H1 (cell line): ENCODE data around the gene DDX5. TPM values are rescaled to one million over a fixed set of nuclear protein-coding genes. Genes with fewer than 3 reads are reported as not detected.

ENCODE experiments used
- CTCF ChIA-PET: fragments of 300-600 bp; sonication (Branson Sonifier 250); formaldehyde crosslinking; loops from one replicate; lab custom pipeline; 2021; ENCODE audit not compliant: partially characterized antibody; lab: Charles Lee
- POLR2A ChIA-PET: fragments of 300-600 bp; sonication (Branson Sonifier 250); formaldehyde crosslinking; loops from one replicate; lab custom pipeline; 2021; ENCODE audit warnings: inconsistent platforms; ENCODE audit not compliant: partially characterized antibody; lab: Charles Lee
- DNase-seq, 2 experiments: peaks; one replicate each; pipeline versions ENCODE4 v3.0.0 to v3.0.0-alpha.2; 2010 to 2022; ENCODE audit warnings: low spot score in 2 of 2, low read depth in 1 of 2, mixed read lengths in 1 of 2
- FAIRE-seq: peaks from 2 replicates; lab custom pipeline; 2011; peaks lifted over from hg19 to GRCh38; lab: Jason Lieb, UNC
- H2AFZ ChIP-seq: 2 replicates; pipeline ENCODE4 v1.8.1; 2012; ENCODE audit warnings: low read length, inconsistent platforms
- H2AK5ac ChIP-seq: 2 replicates; pipeline ENCODE4 v1.6.1; 2013; ENCODE audit warnings: low read depth, low read length
- H2BK120ac ChIP-seq: replicated peaks from 2 replicates; pipeline ENCODE3; 2013; ENCODE audit warnings: low read depth, low read length, inconsistent platforms
- H2BK12ac ChIP-seq: 2 replicates; pipeline ENCODE4 v1.6.1; 2013; ENCODE audit warnings: low read depth, low read length
- H2BK15ac ChIP-seq: 2 replicates; pipeline ENCODE4 v1.6.1; 2013; ENCODE audit warnings: low read length
- H2BK20ac ChIP-seq: 2 replicates; pipeline ENCODE4 v1.6.1; 2013; ENCODE audit warnings: low read length
- H2BK5ac ChIP-seq: 2 replicates; pipeline ENCODE4 v1.6.1; 2013; ENCODE audit warnings: low read depth, low read length
- H3K14ac ChIP-seq: 2 replicates; pipeline ENCODE4 v1.6.1; 2013; ENCODE audit warnings: inconsistent platforms; ENCODE audit not compliant: insufficient read length
- H3K18ac ChIP-seq: 2 replicates; pipeline ENCODE4 v1.6.1; 2013; ENCODE audit warnings: low read length; ENCODE audit errors: extremely low read depth
- H3K23ac ChIP-seq: 2 replicates; pipeline ENCODE4 v1.6.1; 2013; ENCODE audit warnings: inconsistent platforms; ENCODE audit not compliant: insufficient read length
- H3K23me2 ChIP-seq: 2 replicates; pipeline ENCODE4 v1.6.1; 2013; ENCODE audit warnings: low read depth, low read length
- H3K27ac ChIP-seq: 2 replicates; pipeline ENCODE4 v1.6.1; 2011; ENCODE audit warnings: low read depth, low read length, inconsistent platforms
- H3K27me3 ChIP-seq, 4 experiments: replicated peaks in 1 of 4; 1 replicate in 1 of 4; 2 replicates in 3 of 4; pipeline versions ENCODE4 v1.6.1 to v1.8.1; 2011 to 2013; ENCODE audit warnings: low read length in 3 of 4, mild to moderate bottlenecking in 3 of 4, inconsistent platforms in 2 of 4, mixed read lengths in 2 of 4, moderate library complexity in 1 of 4; ENCODE audit not compliant: control insufficient read depth in 3 of 4, insufficient read depth in 3 of 4; ENCODE audit errors: extremely low read depth in 1 of 4
- H3K36me3 ChIP-seq, 4 experiments: 2 replicates each; pipeline versions ENCODE4 v1.6.1 to v1.8.1; 2011 to 2013; ENCODE audit warnings: mild to moderate bottlenecking in 4 of 4, low read length in 3 of 4, moderate library complexity in 2 of 4, control low read depth in 1 of 4, inconsistent platforms in 1 of 4; ENCODE audit not compliant: insufficient read depth in 4 of 4, control insufficient read depth in 2 of 4
- H3K4ac ChIP-seq: replicated peaks from 2 replicates; pipeline ENCODE3; 2013; ENCODE audit warnings: low read length, low read depth, mixed read lengths, inconsistent platforms; ENCODE audit not compliant: insufficient read length
- H3K4me1 ChIP-seq, 4 experiments: replicated peaks in 1 of 4; 1 replicate in 1 of 4; 2 replicates in 3 of 4; pipeline versions ENCODE4 v1.6.1 to v1.8.1; 2011 to 2013; ENCODE audit warnings: low read length in 3 of 4, inconsistent platforms in 2 of 4, mixed read lengths in 1 of 4; ENCODE audit not compliant: insufficient read depth in 4 of 4, control insufficient read depth in 3 of 4
- H3K4me2 ChIP-seq, 2 experiments: 2 replicates each; pipeline versions ENCODE4 v1.6.1 to v1.8.1; 2011 to 2013; ENCODE audit warnings: low read depth in 2 of 2, low read length in 2 of 2, control low read depth in 1 of 2, inconsistent platforms in 1 of 2, mild to moderate bottlenecking in 1 of 2; ENCODE audit not compliant: insufficient read depth in 1 of 2
- H3K4me3 ChIP-seq, 4 experiments: fragments of 200-600, 300-600 bp in 1 of 4; sonication (generic), shearing (Covaris generic), sonication (Bioruptor Twin) in 1 of 4; 2 replicates each; pipeline versions ENCODE4 v1.5.1 to v1.8.1; 2011 to 2016; ENCODE audit warnings: low read length in 4 of 4, low read depth in 3 of 4, control low read depth in 2 of 4, inconsistent platforms in 2 of 4, mild to moderate bottlenecking in 2 of 4, mixed read lengths in 1 of 4, moderate library complexity in 1 of 4; ENCODE audit not compliant: insufficient read depth in 2 of 4; ENCODE audit errors: extremely low read depth in 1 of 4
- H3K56ac ChIP-seq: replicated peaks from 2 replicates; pipeline ENCODE3; 2013; ENCODE audit warnings: low read depth, mild to moderate bottlenecking, mixed read lengths, low read length, inconsistent platforms; ENCODE audit not compliant: insufficient read length
- H3K79me1 ChIP-seq: 2 replicates; pipeline ENCODE4 v1.6.1; 2013; ENCODE audit warnings: low read depth, low read length, control low read depth
- H3K79me2 ChIP-seq, 2 experiments: 2 replicates each; pipeline versions ENCODE4 v1.6.1 to v1.8.1; 2012 to 2013; ENCODE audit warnings: low read length in 2 of 2, mild to moderate bottlenecking in 2 of 2, inconsistent platforms in 1 of 2; ENCODE audit not compliant: insufficient read depth in 2 of 2, control insufficient read depth in 1 of 2
- H3K9ac ChIP-seq, 4 experiments: replicated peaks in 1 of 4; 1 replicate in 1 of 4; 2 replicates in 3 of 4; pipeline versions ENCODE4 v1.6.1 to v1.8.1; 2011 to 2013; ENCODE audit warnings: low read depth in 3 of 4, low read length in 3 of 4, control low read depth in 2 of 4, mild to moderate bottlenecking in 2 of 4, moderate library complexity in 2 of 4, inconsistent platforms in 1 of 4; ENCODE audit errors: extremely low read depth in 1 of 4
- H3K9me3 ChIP-seq, 2 experiments: 2 replicates each; pipeline versions ENCODE4 v1.6.1 to v1.8.1; 2012 to 2013; ENCODE audit warnings: mild to moderate bottlenecking in 2 of 2, moderate library complexity in 2 of 2, control low read depth in 1 of 2, inconsistent platforms in 1 of 2, low read depth in 1 of 2, low read length in 1 of 2, mixed read lengths in 1 of 2; ENCODE audit not compliant: insufficient read depth in 2 of 2
- H4K20me1 ChIP-seq, 2 experiments: replicated peaks in 1 of 2; 2 replicates each; pipeline versions ENCODE3 to v1.8.1; 2011 to 2013; ENCODE audit warnings: inconsistent platforms in 2 of 2, low read length in 2 of 2, mild to moderate bottlenecking in 1 of 2; ENCODE audit not compliant: insufficient read depth in 2 of 2, control insufficient read depth in 1 of 2
- H4K5ac ChIP-seq: 2 replicates; pipeline ENCODE4 v1.6.1; 2013; ENCODE audit warnings: low read length, low read depth, mixed read lengths, inconsistent platforms; ENCODE audit not compliant: insufficient read length
- H4K8ac ChIP-seq: 2 replicates; pipeline ENCODE4 v1.8.0; 2013; ENCODE audit warnings: mild to moderate bottlenecking, moderate library complexity, low read length, inconsistent platforms; ENCODE audit not compliant: insufficient read depth; ENCODE audit errors: extremely low read depth
- H4K91ac ChIP-seq: replicated peaks from 2 replicates; pipeline ENCODE3; 2013; ENCODE audit warnings: low read length, mixed read lengths, inconsistent platforms; ENCODE audit not compliant: insufficient read length
- ASH2L ChIP-seq: fragments of 200-600, 300-600 bp; sonication (generic); IDR thresholded peaks from one replicate; pipeline ENCODE4 v1.7.1; 2017; ENCODE audit warnings: low read length
- CBX5 ChIP-seq: fragments of 300-800, 300-1000 bp; sonication (generic); IDR thresholded peaks from 2 replicates; pipeline ENCODE4 v1.7.1; 2016; ENCODE audit warnings: antibody characterized with exemption, low read length, low read depth
- CHD2 ChIP-seq: IDR thresholded peaks from 2 replicates; pipeline ENCODE4 v1.6.1; 2012; ENCODE audit warnings: low read length, improper control_type of control experiment
- HDAC2 ChIP-seq, 2 experiments: fragments of 300-600 bp in 1 of 2; sonication (generic) in 1 of 2; IDR thresholded peaks; 2 replicates each; pipeline ENCODE4 v1.6.1; 2011 to 2012; ENCODE audit warnings: low read depth in 2 of 2, low read length in 2 of 2, mild to moderate bottlenecking in 2 of 2, moderate library complexity in 2 of 2, borderline replicate concordance in 1 of 2, inconsistent platforms in 1 of 2
- JUN ChIP-seq: IDR thresholded peaks from 2 replicates; pipeline ENCODE4 v1.6.1; 2011; ENCODE audit warnings: low read depth, mild to moderate bottlenecking, improper control_type of control experiment, low read length
- PHF8 ChIP-seq: fragments of 200-600 bp; sonication (generic); conservative IDR thresholded peaks from 2 replicates; pipeline ENCODE4 v1.7.1; 2012; ENCODE audit warnings: low read depth, mild to moderate bottlenecking, inconsistent platforms, low read length, moderate library complexity
- POLR2AphosphoS5 ChIP-seq: IDR thresholded peaks from 2 replicates; pipeline ENCODE4 v1.6.1; 2011; ENCODE audit warnings: low read depth, low read length
- POU5F1 ChIP-seq: IDR thresholded peaks from 2 replicates; pipeline ENCODE4 v1.6.1; 2011; ENCODE audit warnings: low read depth, mild to moderate bottlenecking, low read length, moderate library complexity
- RAD21 ChIP-seq, 2 experiments: IDR thresholded peaks in 1 of 2; conservative IDR thresholded peaks in 1 of 2; 2 replicates each; pipeline ENCODE4 v1.6.1; 2011; ENCODE audit warnings: low read depth in 2 of 2, low read length in 2 of 2, improper control_type of control experiment in 1 of 2, inconsistent platforms in 1 of 2, mild to moderate bottlenecking in 1 of 2, moderate library complexity in 1 of 2
- SP2 ChIP-seq: IDR thresholded peaks from 2 replicates; pipeline ENCODE4 v1.6.1; 2012; ENCODE audit warnings: mild to moderate bottlenecking, low read length, inconsistent platforms
- SUZ12 ChIP-seq: fragments of 200-600 bp; sonication (generic); IDR thresholded peaks from 2 replicates; pipeline ENCODE4 v1.6.1; 2012; ENCODE audit warnings: mild to moderate bottlenecking, inconsistent platforms, low read length, moderate library complexity, mixed read lengths
- TAF7 ChIP-seq: optimal IDR thresholded peaks from 2 replicates; pipeline ENCODE3; 2011; ENCODE audit warnings: low read depth, mild to moderate bottlenecking, inconsistent platforms, low read length, moderate library complexity, borderline replicate concordance
- TBP ChIP-seq: IDR thresholded peaks from 2 replicates; pipeline ENCODE4 v1.6.1; 2011; ENCODE audit warnings: low read depth, low read length, improper control_type of control experiment
- WGBS, 2 experiments: shearing (Covaris generic) in 1 of 2; methylation state at CpG; one replicate each; pipeline versions ENCODE4 v1.1.6 to v1.1.7; 2013 to 2015; ENCODE audit warnings: low lambda C conversion rate in 2 of 2, mixed read lengths in 2 of 2, inconsistent platforms in 1 of 2, low coverage in 1 of 2, missing lambda C conversion rate in 1 of 2; ENCODE audit not compliant: insufficient replicate concordance in 2 of 2, insufficient coverage in 1 of 2, insufficient read length in 1 of 2; ENCODE audit errors: extremely low coverage in 1 of 2, missing lambda C conversion rate in 1 of 2; 5-methylcytosine and 5-hydroxymethylcytosine counted together
- polyA plus RNA-seq, 7 experiments: library from polyadenylated mRNA; depleted of rRNA in 3 of 7; stranded (reverse) in 5 of 7; unstranded in 2 of 7; fragments of >200 nt in 5 of 7; fragments of 200-250 nt in 2 of 7; gene quantifications; 1 replicate in 5 of 7; 2 replicates in 1 of 7; 4 replicates in 1 of 7; pipeline versions ENCODE4 v1.2.1 to v1.2.3, GENCODE V29; 2011 to 2013; ENCODE audit warnings: missing spikeins in 2 of 7, mixed read lengths in 2 of 7
- total RNA-seq: library from RNA; stranded (reverse); fragmentation: NEBNext Ultra II Directional; extraction: Animal tissue kit (Norgen Biotek cat#: 25700); gene quantifications from 2 replicates; pipeline ENCODE4 v1.2.1, GENCODE V29; 2021

DDX5 gene
- total and polyA plus RNA-seq, 2 of the 8 experiments (the other 6 are each of a cell fraction or from before 2014, with no cell fraction given): 572 to 591 TPM

DNA sequence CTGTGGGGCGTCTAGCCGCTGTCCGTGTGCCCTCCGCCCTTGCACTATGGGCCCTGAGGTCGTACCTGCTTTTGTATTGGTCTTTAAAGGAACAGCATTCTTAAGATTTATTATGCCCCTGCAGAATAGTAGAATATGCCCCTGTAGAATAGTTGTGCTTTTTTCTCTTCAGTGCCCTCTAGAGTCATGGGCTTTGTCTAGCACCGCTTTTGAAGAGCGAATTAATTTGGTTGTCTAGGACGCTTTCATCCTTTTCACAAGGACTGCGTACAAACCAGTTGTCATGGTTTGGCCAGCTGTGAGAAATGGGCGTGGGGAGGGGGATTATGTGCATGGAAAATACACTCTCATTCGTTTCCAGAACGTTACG, 1.3 kb upstream of the DDX5 start:
- Histone ChIP-seq H4K91ac (peak overlapping the region; percentile 84), H3K23me2 (peaks cover 4% of the 10 kb centered on the region; the same call in 1 of the 2 replicates), H2BK120ac (no peak overlapping the region), H2BK20ac (no peak overlapping the region), H3K4me1 (peaks cover 0 to 11% (median 2%) of the 10 kb centered on the region in 4 experiments; a peak in 5 of 7 replicates), H3K9ac (peak overlapping the region; percentile 83 to 100 (median 94)), H4K5ac (peak overlapping the region; percentile 2), H3K56ac (peak overlapping the region; percentile 99), H3K27ac (peak overlapping the region; percentile 92), H2AFZ (0 out of 2 replicates have a peak overlapping the region, but pooled peaks have one; percentile 37), H3K14ac (no peak overlapping the region), H2BK15ac (no peak overlapping the region), H3K36me3 (peaks cover 19 to 62% (median 37%) of the 10 kb centered on the region in 4 experiments), H3K27me3 (no peaks in the 10 kb centered on the region), H4K20me1 (peaks cover 10 to 20% of the 10 kb centered on the region in 2 experiments), H3K18ac (peak overlapping the region; percentile 75), H4K8ac (no peak overlapping the region), H3K79me1 (no peaks in the 10 kb centered on the region; the same call in 1 of the 2 replicates), H2AK5ac (no peak overlapping the region), H2BK12ac (0 out of 2 replicates have a peak overlapping the region, but pooled peaks have one; percentile 76), H3K23ac (no peak overlapping the region), H2BK5ac (peak overlapping the region; percentile 98), H3K4ac (peak overlapping the region; percentile 19), H3K4me3 (peak overlapping the region; percentile 95 to 99 (median 98)), H3K9me3 (no peaks in the 10 kb centered on the region), H3K79me2 (peaks cover 31 to 85% of the 10 kb centered on the region in 2 experiments), H3K4me2 (peak overlapping the region; percentile 83 to 85)
- DNase-seq: no peak
- WGBS, 2 experiments: 0% methylated on average over 13 of the region's 13 CpGs; no CpG with 5 or more reads in 1 of the 2 experiments
- POLR2A ChIA-PET: interaction anchor here (0.6 to 7.2 kb wide), 20 partner anchors 9 to 429 kb away, joined by 3 to 320 read pairs (median 4); partner anchors contain the start of gene POLG2
- CTCF ChIA-PET: interaction anchor here (0.6 to 3.4 kb wide), 3 partner anchors 15 to 1010 kb away, joined by 3 to 13 read pairs (median 3); no protein-coding TSS in a partner anchor
- no peak for FAIRE-seq
- TF ChIP-seq CHD2 (no peak), TBP (no peak), SUZ12 (no peak), SP2 (no peak), CBX5 (no peak), POLR2AphosphoS5 (no peak), HDAC2 (IDR thresholded peaks at IDR 0.05; ENCODE audit: borderline replicate concordance in 1 of 2, low read depth in 2 of 2, low read length in 2 of 2) (0 out of 4 replicates have a peak, but pooled peaks of 1 of the 2 experiments have one; percentile 6), JUN (no peak), TAF7 (no peak), PHF8 (no peak), ASH2L (no peak), POU5F1 (no peak), RAD21 (IDR thresholded peaks at IDR 0.05 in 1 of 2, conservative IDR thresholded peaks at IDR 0.05 in 1 of 2; ENCODE audit: low read depth in 2 of 2, low read length in 2 of 2) (no peak)
